UCSD-AML1 (cell line): ENCODE results near the gene ADK.
"Not testable (repeated sequence)": the region's sequence is repeated elsewhere in the genome, so short reads cannot be mapped to it uniquely, and the experiment has no call there.

ENCODE experiments used
- DNase-seq: peaks from one replicate; lab custom pipeline; 2025; ENCODE audit not compliant: unreplicated experiment; lab: John Stamatoyannopoulos, UW

The ADK gene

DNA sequence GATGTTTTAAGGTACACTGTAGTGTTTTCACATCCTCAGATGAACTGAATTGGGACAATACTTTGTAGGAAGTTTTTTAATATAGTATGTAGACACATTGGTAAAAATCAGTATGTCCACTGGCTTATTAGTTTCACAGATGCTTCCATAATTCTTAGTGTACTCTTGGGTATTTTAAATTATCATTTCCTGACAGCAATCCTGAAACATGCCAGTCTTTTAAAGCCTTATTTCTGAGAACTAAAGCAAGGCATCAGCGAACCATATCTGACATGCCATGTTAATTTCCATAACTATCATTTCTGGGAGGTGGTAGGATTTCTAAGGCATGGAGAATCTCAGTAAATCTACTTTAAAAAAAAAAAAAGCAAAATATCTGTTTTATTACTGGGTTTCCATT is 266.4 kb downstream of the ADK start:
- DNase-seq: no peak

DNA sequence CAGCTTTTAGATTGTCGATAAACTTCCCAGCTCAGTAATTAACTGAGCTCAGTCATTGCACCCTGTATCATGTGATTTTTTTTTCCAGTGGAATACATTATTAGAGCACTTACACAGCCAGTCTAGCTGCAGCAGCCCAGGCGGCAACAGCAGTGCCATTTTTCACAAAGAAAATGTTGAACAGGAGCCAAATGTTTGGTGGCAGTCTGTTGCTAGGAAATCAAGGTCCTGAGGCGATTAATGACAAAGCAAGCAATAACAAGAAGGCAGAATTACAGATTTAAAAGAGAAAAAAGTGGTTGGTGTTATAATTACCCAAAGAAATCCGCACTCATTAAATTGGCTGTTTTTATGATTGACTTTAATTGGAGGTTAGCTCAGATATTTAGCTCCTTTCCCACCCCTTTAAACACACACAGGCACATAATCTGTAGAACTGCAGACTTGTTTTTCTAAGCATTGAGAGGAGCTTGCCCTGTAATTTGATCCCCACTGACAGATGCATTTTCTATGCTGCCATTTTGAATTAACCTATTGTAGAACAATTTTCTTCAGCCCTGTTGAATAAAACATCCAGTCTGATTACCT is 267.4 kb downstream of the ADK start:
- no peak for DNase-seq

DNA sequence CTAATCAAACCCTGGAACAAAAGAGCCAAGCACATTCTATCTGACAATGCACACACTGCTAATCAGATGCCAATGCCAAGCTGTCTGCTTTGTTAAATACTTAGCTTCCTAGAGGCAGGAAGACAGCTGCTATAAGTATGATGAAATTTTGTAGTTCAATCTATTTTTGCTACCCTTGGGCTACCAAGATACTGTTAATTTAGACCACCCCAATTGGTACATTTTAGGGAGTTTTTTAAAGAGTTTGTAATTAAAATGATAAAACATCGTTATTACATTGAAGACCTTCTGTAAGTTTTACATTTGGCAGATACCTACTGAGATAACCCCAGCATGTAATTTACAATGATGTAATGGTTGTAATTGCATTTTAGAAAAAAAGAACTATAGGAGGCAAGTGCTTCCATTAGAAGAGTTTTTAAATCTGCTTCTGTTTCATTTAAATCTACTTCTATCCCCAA is 268.5 kb downstream of the ADK start:
- DNase-seq: no peak

DNA sequence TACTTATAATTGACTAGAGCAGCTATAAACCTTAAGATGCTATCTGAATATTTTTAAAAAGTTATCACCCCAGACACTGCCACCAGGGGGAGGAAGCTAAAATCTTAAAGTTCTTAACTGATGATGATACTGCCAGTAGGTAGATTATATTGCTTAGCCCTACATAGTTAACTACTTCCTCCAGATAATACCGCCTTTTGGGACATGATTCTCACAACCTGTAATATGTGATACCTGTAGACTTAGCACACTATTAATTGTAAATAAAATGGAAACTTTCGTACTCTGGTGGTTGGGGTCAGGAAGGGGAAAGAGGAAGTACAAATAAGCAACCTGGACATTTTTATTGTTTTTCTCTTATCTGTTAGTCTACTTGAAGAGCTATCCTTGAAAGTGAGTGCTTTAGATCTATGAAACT is 268.9 kb downstream of the ADK start:
- DNase-seq: no peak

DNA sequence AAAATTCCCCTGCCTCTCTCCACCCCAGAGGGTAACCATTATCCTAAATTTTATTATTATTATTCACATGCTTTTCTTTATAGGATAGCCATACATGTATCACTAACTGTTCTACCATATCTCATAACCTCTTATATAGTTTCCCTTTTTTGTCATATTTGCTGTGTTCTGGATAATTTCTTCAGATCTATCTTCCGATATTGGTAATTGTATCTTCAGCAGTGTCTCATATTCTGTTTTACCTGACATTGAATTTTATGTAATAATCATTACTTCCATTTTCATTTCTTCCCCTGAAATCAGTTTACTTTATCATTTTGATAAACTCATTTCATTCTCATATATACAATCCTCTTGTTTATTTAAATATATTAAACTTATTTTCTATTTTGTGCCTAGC is 273.5 kb downstream of the ADK start:
- DNase-seq: no peak

DNA sequence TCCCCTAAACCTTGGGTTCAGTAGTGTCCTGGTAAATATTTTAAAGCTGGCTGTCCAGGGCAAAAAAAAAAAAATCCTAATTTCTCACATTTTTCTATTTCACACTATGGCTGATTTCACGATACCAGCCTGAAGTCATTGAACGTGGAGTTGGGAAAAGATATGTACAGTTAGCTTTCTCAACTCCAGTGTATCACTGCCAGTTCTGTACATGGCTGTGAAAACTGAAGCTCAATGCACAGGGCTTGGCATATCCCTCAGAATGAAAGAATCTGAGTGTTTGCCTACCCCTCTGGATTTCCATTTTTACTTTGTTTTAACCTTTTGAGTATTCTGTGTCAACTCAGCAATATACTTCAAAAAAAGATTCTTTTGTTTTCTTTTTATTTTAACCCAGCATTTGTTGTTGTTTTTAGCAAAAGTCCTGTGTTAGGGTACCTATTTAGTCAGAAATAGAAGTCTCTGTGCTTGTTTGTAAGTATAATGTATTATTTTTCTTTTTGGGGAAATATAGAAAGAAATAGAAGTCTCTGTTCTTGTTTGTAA is 274.5 kb downstream of the ADK start:
- DNase-seq: no peak

DNA sequence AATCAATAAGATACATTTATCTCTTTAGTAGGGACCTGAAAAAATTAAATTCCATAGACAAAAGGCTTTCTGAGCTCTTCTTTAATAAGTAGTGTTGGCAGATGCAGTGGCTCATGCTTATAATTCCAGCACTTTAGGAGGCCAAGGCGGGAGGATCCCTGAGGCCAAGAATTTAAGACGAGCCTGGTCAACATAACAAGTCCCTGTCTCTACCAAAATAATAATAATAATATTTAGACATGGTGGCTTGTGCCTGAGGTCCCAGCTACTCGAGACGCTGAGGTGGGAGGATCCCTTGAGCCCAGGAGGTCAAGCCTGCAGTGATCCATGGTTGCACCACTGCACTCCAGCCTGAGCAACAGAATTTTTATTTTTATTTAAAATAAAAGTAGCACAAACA is 280.8 kb downstream of the ADK start:
- no peak for DNase-seq

DNA sequence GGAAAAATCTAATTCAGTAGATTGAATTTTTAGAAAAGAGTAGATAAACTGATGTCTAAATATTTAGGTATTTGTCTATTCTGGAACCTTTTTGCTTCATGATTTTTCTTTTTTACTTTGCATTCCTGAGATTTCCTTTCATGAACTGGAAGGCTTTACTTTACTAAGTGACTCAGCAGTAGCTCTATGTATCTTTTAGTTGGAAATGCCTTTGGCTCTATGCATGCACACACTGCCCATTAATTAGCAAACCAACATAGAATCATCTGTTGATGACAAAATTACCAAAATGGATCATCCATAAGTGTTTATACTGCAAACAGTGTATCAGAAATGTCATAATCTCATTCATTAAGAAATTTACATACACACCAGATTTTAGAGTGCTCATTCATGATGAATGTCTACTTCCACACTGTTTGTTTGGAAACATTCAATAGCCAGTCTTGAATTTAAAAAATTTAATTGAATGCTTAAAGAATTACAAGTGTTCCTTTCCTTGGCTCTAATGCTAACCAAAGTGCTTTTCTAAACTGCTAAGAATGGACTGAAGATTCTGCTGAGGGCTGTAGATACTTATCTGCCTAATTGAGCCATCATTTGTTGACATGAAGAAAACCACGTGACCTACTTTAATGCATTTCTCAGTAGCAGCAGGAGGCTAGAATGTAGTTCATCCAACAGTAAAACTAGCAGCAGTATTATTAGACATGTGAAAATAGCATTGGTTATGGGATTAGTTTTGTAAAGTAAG is 282.0 kb downstream of the ADK start:
- DNase-seq: no peak

DNA sequence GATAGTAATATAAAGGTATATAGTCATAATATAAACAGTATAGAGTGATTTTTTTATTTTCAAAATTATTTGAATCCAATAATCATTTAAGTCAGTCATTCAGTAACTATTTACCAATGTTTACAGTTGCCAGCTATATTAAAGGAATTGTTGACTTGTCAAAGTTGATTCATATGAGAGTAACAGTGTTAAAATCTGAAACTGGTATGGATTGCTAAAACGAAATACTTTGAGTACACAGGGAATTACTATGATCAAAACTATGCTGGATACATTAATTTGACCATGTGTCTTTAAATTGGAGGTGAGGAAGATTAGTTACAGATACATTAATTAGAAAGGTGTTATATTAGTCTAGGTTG is 282.6 kb downstream of the ADK start:
- no peak for DNase-seq

DNA sequence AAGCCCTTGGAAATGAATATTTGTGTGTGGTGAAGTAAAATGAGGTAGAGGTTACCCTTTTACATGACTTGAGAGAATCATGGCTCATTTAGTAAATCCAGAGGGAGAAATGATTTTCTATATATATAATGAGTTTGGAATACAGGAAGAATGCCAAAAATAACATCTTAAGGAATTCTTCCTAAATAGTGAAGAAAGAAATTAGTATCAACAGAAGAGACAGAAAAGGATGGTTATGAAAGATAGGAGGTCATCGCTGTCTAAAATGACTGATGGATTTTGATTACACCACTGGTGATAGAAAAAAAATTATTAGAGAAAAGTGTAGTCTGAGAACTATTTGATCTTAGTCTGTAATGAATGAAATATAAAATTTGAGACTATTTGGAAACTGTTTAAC is 283.0 kb downstream of the ADK start:
- no peak for DNase-seq

DNA sequence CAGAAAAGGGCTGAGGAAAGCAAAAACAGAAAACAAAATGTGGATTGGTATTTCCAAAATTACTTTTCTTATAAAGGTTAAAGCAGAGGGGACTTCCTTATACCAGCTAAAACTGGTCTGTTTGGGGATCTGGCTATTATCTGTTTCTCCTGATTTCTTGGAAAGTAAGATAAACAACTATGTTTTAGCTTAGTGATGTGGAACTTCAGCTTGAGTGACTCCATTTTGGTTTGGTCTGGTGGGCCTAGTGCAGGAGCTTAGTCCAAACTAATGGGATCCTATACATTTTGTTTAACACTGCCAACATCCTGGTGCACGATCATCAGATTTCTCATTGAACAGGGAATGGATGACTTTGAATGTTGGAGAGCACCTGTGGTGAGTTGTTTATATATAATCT is 283.5 kb downstream of the ADK start:
- DNase-seq: no peak

DNA sequence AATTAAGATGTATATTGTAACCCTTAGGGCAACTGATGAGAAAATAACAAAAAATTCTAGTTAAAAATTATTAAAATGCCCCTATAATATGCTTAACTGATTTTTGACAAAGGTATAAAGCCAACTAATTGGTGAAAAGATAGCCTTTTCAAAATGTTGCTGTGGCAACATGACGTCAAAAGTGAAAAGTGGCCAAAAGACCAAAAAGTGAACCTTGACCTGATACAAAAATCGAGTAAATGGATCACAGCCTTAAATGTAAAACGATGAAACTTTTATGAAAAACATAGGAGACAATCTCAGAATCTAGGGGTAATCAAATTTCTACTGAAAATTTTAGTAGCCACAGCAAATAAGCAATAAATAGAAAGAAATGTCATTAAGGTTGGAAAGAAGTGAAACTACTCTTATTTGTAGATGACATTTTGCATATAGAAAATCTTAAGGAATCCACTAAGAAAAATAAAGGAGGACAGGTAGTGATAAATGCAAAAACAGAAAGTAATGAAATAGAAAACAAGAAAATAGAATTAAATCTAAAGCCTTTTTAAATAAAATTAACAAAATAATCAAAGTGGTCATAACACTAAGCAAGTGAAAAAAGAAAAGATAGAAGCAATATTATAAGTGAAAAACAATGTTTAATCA is 285.6 kb downstream of the ADK start:
- DNase-seq: no peak

DNA sequence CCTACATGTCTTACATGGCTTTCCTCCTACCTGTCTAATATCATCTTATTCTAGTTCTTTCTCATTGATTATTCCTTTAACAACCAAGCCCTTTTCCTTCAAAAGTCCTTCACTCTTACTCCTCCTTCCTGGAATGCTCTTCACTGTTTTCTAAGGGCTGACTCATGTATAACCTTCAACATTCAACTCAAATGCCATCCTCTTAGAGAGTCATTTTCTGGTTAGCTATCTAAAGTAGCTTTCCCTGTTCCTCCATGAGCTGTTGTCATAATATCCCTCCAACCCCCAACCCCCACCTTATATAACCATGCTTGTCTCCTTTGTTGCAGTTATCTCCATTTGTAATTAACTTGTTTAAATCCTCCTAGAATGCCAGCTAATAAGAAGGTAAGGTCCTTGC is 286.8 kb downstream of the ADK start:
- DNase-seq: no peak

DNA sequence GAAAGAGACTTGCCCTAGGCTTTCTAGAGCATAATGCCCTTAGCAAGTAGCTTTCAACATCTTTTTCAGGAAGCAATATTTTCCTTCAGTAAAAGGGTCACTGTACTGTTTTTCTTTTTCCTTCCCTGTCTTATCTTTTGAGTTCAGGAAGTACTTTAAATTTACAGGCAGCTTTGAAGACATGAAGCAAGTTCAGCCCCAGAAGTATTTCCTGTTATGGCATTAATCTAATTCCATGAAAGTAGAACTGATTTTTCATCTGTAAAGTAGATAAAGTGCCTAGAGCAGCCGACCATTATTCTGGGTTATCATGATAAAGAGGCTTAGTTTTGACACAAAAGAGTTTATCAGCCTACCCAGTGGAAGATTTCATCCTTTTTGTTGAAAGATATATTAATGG is 288.2 kb downstream of the ADK start:
- DNase-seq: no peak

DNA sequence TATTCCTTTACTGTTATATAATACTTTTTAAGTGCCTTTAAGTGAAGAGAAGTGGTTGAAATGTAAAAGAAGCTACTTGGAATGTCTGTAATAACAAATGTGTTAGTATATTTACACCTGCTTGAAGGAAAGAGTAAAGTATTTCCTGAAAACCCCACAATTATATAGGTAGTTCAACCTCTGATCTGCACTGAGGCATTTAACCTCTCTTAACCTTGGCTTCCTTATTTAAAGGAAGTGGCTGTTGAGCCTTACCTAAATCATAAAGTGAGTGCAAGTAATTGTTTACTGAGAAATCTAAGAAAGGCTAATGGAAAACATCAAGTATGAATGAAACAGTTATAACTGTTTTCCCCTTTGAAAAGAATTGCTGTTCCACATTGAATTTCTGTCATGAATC is 294.5 kb downstream of the ADK start:
- no peak for DNase-seq

DNA sequence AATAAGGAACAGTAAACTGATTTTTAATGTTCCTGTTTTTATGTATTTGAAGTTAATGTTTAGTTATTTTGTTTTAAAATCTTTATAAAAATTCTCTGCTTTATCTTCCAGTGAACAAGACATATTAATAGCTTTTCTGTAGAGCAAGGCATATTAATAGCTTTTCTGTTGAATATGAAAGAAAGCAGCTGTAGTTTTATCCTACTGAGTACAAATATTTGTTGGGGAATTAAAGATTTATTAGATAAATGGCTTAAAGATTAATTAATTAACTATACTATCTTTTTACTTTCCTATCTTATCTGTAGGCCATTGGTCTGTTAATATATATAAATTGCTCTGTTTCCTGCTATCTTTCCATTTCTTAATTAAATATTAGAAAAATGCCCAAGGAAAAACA is 299.6 kb downstream of the ADK start:
- no peak for DNase-seq

DNA sequence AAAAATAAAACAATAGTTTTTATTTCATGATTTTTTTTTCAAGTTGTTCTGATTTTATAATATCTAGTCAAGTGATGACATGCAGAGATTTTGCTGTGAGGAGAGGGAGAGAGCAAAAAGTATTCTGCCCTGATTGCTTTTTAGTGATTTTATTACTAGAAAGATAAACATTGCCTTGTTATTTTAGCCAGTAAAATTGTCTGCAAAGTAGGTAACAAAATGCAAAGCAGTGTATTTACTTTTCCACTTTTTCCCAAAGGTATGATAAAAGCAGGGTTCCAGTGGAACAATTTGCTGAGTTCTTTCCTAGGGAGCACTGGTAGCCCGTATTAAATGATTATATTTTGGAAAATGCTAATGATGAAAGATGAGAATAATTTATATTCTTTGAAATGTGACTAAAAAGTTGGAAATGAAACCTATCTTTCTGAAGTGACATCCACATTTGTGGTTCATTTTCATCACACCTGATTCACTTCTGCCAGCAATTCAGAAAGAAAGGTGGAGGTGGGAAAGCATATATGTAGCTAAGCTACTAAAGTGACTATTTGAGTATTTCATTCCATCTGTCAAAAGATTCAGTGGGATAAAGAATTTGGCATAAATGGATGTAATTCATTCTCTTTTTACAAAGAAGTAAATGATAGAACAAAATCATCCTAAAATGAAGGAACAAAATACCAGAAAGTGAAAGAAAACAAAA is 300.3 kb downstream of the ADK start:
- no peak for DNase-seq

DNA sequence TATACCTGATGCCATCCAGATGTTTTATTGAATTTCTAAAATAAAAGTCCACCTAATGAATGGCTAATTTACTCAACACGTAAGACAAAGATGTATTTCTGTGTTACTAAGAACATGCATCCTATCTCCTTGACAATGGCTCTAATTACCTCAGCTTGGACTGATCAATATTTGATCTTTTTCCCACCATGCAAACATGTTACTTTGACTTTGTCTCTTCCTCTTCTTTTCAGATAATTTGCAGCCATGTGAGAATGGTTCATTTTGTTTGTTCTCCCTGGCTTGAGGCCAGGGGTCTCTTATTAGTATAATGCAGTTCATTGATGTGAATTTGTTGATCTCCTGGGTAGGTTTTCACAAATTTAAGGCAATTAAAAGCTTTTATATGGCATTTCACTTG is 302.1 kb downstream of the ADK start:
- no peak for DNase-seq

DNA sequence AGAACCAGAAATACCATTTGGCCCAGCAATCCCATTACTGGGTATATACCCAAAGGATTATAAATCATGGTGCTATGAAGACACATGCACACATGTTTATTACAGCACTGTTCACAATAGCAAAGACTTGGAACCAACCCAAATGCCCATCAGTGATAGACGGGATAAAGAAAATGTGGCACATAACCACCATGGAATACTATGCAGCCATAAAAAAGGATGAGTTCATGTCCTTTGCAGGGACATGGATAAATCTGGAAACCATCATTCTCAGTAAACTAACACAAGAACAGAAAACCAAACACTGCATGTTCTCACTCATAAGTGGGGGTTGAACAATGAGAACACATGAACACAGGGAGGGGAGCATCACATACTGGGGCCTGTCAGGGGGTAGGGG is 306.5 kb downstream of the ADK start:
- DNase-seq: not testable (repeated sequence)

DNA sequence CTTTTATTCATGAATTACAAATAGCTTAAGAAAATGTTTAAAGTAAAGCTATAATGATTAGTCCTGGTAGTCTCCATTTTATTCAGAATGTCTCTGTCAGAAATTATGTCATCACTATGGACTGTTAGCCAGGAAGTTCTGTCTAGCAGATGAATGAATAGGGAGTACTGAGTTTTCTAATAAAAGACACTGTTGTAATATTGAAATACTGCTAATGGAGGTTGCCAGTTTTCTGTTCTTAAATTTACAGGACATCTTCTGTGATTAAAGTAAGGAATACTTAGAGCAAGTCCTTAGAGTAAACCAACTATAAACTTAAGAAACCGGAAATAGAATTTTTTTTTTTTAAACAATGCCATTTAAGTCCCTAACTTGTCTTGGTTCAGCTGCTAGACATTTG is 309.8 kb downstream of the ADK start:
- no peak for DNase-seq

DNA sequence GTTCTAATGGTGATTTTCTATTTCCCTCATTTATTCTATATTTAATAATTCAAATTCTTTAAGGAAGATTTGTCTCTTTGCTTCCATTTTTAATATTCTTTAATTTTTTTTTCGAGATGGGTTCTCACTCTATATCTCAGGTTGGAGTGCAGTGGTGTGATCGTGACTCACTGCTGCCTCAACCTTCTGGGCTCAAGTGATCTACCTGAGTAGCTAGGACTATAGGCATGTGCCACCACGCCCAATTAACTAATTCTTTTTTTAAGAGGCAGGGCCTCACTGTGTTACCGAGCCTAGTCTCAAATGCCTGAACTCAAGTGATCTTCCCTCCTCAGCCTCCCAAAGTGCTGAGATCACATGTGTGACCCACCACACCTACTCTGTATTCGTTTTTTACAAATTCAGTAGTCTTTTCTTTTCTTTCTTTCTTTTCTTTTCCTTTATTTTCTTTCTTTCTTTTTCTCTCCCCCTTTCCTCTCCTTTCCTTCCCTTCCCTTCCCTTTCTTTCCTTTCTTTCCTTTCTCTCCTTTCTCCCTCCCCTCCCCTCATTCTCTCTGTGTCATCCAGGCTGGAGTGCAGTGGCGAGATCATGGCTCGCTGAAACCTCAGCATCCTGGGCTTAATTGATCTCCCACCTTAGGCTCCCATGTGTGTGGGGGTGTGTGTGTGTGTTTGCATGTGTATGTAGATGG is 323.1 kb downstream of the ADK start:
- DNase-seq: no peak
